ENCODE results near the gene UGT1A9. TPM values are rescaled to one million over a fixed set of nuclear protein-coding genes. Genes with fewer than 3 reads are reported as not detected.

Gene UGT1A9
- total RNA-seq, 1 experiment from 2014 or later = not detected

DNA sequence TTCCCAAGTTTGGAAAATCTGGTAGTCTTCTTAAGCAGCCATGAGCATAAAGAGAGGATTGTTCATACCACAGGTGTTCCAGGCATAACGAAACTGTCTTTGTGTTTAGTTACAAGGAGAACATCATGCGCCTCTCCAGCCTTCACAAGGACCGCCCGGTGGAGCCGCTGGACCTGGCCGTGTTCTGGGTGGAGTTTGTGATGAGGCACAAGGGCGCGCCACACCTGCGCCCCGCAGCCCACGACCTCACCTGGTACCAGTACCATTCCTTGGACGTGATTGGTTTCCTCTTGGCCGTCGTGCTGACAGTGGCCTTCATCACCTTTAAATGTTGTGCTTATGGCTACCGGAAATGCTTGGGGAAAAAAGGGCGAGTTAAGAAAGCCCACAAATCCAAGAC, 100.5 kb downstream of the UGT1A9 start:
- in situ Hi-C loops (cut with HindIII; ENCODE audit: low pct_unique_long_range_greater_than_20kb, low sequenced_read_pairs) = no loop called here
- no peak for DNase-seq (ENCODE audit: low read depth, low spot score)

- no peak for DNase-seq (ENCODE audit: low read depth, low spot score)
- in situ Hi-C loops (cut with HindIII; ENCODE audit: low pct_unique_long_range_greater_than_20kb, low sequenced_read_pairs) = no loop called here
Observed at GRCh38 chr2:233772583-233772982, 100.9 kb downstream of the UGT1A9 start.

GRCh38 chr2:233773854-233774253, 102.2 kb downstream of the UGT1A9 start:
- in situ Hi-C loops (cut with HindIII; ENCODE audit: low pct_unique_long_range_greater_than_20kb, low sequenced_read_pairs) = no loop called here
- no peak for DNase-seq (ENCODE audit: low read depth, low spot score)

DNA sequence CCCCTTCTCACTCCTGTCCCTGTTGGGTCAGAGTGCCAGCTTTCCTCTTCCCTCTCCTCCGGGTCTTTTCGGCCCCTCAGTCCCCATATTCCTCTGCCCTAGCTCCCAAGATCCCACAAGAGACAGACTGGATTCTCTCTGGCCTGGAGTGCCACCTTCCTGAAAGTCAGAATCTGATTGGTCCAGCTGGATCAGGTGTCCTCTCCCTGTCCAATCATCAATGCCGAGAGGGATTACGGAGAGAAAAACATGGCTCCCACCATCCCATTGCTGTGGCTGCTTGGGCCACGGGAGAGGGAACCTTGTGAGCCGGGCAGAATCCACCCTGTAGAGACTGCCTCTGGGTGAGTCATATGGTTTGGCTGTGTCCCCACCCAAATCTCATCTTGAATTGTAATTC, 103.7 kb downstream of the UGT1A9 start:
- in situ Hi-C loops (cut with HindIII; ENCODE audit: low pct_unique_long_range_greater_than_20kb, low sequenced_read_pairs) = no loop called here
- peak; percentile 14 for DNase-seq (ENCODE audit: low read depth, low spot score)

DNA sequence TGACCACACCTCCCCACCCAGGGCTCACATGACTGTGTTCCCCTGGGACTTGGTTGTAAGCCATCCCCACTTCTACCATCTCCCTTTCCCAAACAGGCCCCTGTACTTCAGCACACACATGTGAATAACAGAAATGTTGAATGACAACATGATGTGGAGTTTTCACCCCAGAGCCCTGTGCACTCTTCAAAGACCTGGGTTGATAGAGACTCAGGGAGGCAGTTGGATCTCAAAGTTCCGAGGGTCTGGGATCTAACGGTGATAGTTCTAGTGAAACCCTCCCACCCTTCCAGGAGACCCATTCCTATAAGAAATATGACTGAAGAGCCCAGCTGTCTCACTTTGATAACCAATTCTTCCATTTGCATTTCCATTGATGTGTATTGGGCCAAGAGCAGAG, 106.3 kb downstream of the UGT1A9 start, which contains the start of gene MROH2A:
Gene MROH2A, plus strand, starts transcription at position 301 of the 400 bp plus-strand sequence. CDS start 1,029 bp downstream, outside the sequence.
- DNase-seq (ENCODE audit: low read depth, low spot score) = no peak
- in situ Hi-C loops (cut with HindIII; ENCODE audit: low pct_unique_long_range_greater_than_20kb, low sequenced_read_pairs) = no loop called here

DNA sequence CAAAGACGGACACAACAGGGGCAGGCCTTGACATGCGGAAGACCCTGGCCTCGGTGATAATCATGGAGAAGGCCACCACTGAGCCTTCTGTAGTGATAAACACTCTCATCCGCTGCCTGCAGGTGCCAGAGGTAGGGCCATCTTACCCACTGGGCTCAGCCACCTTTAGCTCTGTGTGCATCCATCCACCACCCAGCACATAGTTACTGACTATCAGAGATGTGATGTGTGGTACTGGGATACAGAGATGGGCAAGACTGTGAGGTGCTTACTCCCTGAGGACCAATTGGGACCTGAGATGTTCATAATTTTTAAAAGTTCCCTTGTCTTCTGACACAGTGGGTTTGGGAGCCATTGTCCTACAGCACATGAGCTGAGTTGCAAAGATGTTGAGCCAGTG, 108.0 kb downstream of the UGT1A9 start:
- in situ Hi-C loops (cut with HindIII; ENCODE audit: low pct_unique_long_range_greater_than_20kb, low sequenced_read_pairs) = no loop called here
- DNase-seq (ENCODE audit: low read depth, low spot score) = no peak

GRCh38 chr2:233780771-233781170, 109.1 kb downstream of the UGT1A9 start:
- no peak for DNase-seq (ENCODE audit: low read depth, low spot score)
- in situ Hi-C loops (cut with HindIII; ENCODE audit: low pct_unique_long_range_greater_than_20kb, low sequenced_read_pairs) = no loop called here

- in situ Hi-C loops (cut with HindIII; ENCODE audit: low pct_unique_long_range_greater_than_20kb, low sequenced_read_pairs) = no loop called here
- DNase-seq (ENCODE audit: low read depth, low spot score) = no peak
Observed at GRCh38 chr2:233789554-233789953, 117.9 kb downstream of the UGT1A9 start.

GRCh38 chr2:233791151-233791882, 119.6 kb downstream of the UGT1A9 start:
- in situ Hi-C loops (cut with HindIII; ENCODE audit: low pct_unique_long_range_greater_than_20kb, low sequenced_read_pairs) = no loop called here
- no peak for DNase-seq (ENCODE audit: low read depth, low spot score)

DNA sequence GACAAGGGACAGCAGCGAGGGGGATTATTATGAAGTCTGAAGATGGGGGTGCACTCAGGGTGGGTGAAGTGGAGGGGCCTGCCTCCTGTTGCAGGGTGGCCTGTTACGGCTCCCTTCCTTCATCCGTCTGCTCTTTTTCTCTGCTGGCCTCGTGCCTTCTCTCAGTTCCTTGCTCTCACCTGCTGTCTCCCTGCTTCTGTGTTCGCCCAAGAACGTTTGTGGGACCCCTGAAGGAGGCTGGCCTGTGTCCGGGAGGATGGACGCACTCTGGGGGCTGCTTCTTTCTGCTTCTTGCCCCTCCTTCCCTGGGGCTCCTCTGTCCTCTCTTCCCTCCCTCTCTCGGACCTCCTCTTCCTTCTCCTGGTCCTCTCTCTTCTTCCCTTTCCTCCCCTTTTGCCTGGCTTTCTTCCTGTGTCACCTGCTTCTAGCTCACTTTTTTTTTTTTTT, 120.2 kb downstream of the UGT1A9 start:
- in situ Hi-C loops (cut with HindIII; ENCODE audit: low pct_unique_long_range_greater_than_20kb, low sequenced_read_pairs) = no loop called here

GRCh38 chr2:233792720-233793119, 121.0 kb downstream of the UGT1A9 start:
- in situ Hi-C loops (cut with HindIII; ENCODE audit: low pct_unique_long_range_greater_than_20kb, low sequenced_read_pairs) = no loop called here
- DNase-seq (ENCODE audit: low read depth, low spot score) = no peak

More for the DNA sequence above, 120.2 kb downstream of the UGT1A9 start:
- DNase-seq (ENCODE audit: low read depth, low spot score) = no peak

DNA sequence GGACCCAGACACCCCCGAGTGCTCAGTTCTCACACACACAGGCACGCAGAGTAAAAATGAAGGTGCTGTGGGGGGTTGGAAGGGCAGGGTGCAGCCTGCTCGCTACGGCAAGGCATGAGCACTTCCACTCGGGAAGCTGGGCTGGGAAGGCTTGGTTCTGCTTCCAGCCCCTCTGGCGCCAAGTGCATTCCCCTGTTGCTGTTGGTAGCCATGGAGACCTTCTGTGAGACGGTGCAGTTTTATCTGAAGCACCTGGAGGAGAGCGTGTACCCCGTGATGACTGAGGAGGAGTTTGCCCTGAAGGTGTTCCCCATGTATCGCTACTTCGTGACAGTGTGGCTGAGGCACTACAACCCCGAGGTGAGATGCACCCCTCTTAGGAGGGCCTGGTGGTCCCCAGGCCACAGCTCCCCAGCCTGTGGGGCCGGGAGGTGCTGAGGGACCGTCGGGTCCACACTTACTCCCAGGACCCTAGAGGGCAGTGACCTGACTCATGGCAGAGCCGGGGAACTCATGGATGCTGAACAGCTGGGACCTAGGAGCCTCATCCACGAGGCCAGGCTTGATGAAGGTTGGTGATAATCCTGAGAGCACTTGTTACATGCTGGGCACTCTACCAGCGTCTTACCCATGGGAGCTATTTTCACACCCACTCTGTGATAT, 121.9 kb downstream of the UGT1A9 start:
- in situ Hi-C loops (cut with HindIII; ENCODE audit: low pct_unique_long_range_greater_than_20kb, low sequenced_read_pairs) = no loop called here
- DNase-seq (ENCODE audit: low read depth, low spot score) = no peak

DNA sequence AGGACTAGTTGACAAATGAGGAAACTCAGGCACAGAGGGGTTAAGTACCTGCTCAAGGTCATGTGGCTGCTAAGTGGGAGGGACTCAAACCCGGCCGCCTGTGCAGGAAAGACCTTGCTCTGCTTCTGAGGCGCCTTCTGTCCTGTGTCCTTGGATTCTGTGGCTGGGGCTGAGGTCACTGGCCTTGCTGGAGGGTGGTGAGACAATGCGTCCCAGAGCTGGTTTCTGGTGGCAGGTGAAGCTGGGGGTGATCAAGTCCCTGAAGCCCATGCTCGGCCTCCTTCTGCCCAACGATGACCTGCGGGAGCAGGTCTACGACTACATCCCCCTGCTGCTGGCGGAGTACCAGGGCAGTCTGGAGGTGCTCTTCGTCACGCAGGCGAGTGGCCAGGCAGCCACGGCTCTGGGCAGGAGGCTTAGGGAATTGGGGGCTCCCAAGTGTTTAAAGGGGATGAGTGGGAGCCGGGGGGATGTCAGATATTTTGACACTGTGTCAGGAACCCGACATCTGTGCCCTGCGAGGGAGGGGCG, 122.5 kb downstream of the UGT1A9 start:
- no peak for DNase-seq (ENCODE audit: low read depth, low spot score)
- in situ Hi-C loops (cut with HindIII; ENCODE audit: low pct_unique_long_range_greater_than_20kb, low sequenced_read_pairs) = no loop called here

DNA sequence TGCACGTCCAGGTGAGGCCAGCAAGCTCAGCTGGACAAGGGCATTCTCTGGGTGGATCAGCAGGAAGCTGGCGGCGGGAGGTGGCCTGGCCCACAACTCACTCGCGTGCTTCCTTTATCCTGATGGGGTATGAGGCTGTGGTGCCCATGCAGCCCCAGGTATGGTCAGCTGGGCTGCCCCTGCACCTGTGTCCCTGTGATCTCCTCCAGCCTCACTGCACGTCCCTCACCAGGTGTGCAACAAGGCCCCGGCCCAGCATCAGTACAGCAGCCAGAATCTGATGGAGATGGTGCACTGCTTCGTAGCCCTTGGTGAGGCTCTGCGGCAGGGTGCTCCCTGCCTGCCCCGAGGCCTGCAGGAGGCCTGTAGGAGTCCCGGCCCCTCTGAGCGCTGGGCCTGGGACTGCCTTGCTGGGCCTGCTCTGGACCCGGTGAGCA, 124.1 kb downstream of the UGT1A9 start:
- no peak for DNase-seq (ENCODE audit: low read depth, low spot score)
- in situ Hi-C loops (cut with HindIII; ENCODE audit: low pct_unique_long_range_greater_than_20kb, low sequenced_read_pairs) = no loop called here

DNA sequence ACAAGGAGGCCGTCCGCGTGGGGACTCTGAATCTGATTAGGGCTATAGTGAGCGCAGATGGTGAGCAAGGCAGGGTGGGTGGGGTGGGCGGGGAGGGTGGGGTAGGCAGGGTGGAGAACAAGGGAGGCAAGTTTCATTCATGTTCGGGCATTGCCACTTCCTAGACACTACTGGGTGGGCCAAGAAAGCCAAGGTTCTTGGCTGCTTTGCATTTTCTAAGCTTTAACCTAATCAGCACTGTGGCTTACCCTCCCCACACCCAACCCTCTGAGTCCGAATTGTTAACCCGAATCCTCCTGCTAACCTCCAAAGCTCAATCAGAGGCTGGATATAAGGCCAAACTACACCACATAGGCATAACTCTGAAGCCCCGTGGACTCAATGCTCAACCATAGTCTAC, 124.6 kb downstream of the UGT1A9 start:
- in situ Hi-C loops (cut with HindIII; ENCODE audit: low pct_unique_long_range_greater_than_20kb, low sequenced_read_pairs) = no loop called here

DNA sequence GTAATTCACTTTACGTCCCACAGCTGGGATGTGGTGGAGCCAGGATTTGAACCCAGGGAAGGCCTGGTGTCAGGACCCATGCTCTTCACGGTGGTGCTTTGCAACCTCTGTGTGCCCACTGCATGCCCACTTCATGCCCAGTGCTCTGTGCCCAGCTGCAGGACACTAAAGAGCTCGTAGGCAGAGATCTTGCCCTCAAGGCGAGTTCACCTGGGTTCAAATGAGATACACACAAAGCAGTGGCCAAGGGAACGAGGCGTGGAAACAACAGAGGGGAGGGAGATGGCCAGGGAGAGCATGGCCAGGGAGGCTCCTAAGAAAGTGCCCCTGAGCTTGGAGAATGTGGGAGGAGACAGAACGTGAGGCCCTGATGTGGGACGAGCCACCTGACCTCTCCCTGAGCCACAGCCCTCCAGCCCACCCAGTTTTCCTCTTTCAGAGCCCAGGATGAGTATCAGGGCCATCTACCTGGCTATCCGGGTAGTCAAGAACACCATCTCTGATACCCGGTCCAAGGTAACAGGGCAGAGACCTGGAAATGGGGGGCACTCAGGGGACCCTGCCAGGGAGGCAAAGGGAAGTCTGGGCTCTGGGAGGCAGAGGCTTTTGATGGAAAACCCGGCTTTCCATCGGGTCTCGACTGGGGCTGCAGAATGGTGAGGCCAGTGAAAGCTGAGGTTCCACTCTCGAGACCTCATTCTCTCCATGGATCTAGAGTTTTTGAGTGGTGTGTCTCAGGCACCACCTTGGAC, 126.8 kb downstream of the UGT1A9 start:
- in situ Hi-C loops (cut with HindIII; ENCODE audit: low pct_unique_long_range_greater_than_20kb, low sequenced_read_pairs) = no loop called here
- DNase-seq (ENCODE audit: low read depth, low spot score) = no peak

More for the DNA sequence above, 124.6 kb downstream of the UGT1A9 start:
- DNase-seq (ENCODE audit: low read depth, low spot score) = no peak

DNA sequence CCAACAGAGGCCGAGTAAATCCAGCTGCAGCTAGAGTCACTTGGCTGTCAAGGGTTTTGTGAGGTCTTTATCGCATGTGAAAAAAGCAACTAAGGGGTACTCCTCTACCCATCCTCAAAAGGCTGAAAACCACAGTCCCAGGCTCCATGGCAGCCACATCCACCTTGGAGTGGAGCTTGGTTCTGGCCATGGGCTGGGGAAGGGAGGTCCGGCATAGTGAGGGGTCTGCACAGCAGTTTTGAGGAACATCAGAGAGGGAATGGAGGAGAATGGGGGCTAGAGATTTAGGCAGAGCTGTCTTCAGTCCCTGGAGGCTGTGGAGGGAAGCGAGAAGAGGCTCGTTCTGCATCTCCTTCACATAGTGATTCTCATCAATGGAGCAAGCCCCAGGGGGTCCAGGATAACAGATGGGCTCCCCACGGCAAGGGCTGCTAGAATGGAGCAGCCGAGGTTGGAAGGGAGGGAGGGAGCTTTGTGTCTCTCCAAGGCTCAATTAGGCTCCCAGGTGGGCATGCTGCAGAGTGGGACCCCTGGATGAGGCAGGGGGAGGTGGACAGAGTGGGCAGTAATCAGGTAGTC, 127.5 kb downstream of the UGT1A9 start:
- in situ Hi-C loops (cut with HindIII; ENCODE audit: low pct_unique_long_range_greater_than_20kb, low sequenced_read_pairs) = no loop called here
- no peak for DNase-seq (ENCODE audit: low read depth, low spot score)

DNA sequence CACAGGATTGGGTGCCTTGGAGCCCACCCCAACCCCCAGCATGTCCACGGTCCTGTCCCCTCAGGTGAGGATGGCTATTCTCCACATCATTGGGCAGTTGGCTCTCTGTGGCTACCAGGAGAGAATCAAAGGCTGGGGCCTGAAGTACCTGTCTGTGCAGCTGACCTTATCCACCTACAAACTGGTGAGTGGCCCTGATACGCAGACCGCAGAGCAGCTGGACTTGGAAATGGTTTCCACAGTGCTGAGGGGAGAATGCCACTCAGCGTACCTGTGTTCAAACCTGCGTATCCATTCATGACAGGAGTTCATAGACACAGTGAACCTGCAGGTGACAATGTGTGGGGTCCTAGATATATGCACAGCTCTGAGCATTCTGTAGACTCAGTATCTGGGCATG, 128.0 kb downstream of the UGT1A9 start:
- in situ Hi-C loops (cut with HindIII; ENCODE audit: low pct_unique_long_range_greater_than_20kb, low sequenced_read_pairs) = no loop called here
- no peak for DNase-seq (ENCODE audit: low read depth, low spot score)
